GM12801 (cell line): ENCODE results near the gene CAP1.

ENCODE experiments used
- CTCF ChIP-seq: IDR thresholded peaks from one replicate; pipeline ENCODE4 v1.5.1; 2011; ENCODE audit warnings: control low read depth; ENCODE audit not compliant: insufficient read length; ENCODE audit errors: extremely low read depth

CAP1 gene

DNA sequence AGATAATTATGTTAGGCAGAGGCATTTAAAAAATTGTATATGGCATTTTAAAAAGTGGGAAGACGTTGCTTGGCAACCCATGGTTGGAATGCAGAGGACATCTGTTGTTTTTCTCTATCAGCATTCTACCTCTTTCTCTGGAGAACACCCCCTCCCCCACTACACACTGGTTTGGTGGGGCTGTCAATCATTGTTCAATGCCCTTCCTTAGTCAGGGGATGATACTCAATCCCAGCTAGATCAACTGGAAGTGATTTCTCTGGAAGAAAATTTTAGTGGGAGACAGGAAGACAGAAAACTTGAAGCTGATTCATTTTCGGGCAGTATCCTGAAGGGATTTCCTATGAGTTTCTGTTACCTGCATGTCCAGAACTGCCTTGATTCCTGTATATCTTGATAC is 35.7 kb upstream of the CAP1 start:
- TF ChIP-seq CTCF, result no peak

GRCh38 chr1:40011198-40011597 is 29.3 kb upstream of the CAP1 start:
- TF ChIP-seq CTCF, result no peak

GRCh38 chr1:40014253-40014706 is 26.2 kb upstream of the CAP1 start:
- no peak for TF ChIP-seq CTCF

GRCh38 chr1:40014812-40015594 is 25.5 kb upstream of the CAP1 start:
- no peak for TF ChIP-seq CTCF

- no peak for TF ChIP-seq CTCF
These were observed 22.5 kb upstream of the CAP1 start for GRCh38 chr1:40017951-40018575.

DNA sequence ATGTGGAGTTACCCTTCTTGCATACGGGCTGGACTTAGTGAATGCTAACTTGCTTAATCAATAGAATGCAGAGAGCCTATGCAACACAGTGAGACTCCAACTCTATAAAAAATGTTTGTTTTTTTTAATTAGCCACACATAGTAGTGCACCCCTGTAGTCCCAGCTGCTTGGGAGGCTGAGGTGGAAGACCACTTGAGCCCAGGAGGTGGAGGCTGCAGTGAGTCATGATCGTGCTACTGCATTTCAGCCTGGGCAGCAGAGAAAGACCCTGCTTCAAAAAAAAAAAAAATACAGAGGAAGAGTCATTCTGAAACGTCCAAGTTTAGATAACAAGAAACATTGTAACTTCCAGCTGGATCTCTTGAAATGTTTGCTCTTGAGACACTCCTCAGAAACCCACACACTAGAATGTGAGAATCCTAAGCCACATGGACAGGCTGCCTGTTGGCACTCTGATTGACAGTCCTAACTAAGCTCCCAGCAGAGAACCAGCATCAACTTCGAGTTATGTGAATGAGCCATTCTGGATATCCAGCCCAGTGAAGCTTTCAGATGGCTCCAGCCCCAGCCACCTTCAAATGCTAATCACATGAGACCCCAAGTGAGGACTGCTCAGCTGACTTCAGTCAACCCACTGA is 20.0 kb upstream of the CAP1 start:
- no peak for TF ChIP-seq CTCF

GRCh38 chr1:40023379-40023944 is 17.1 kb upstream of the CAP1 start:
- TF ChIP-seq CTCF, result no peak
